Endothelial cell of umbilical vein (primary cell): ENCODE data around the gene TUBA4A. TPM values are rescaled to one million over a fixed set of nuclear protein-coding genes. Genes with fewer than 3 reads are reported as not detected.

ENCODE experiments used
- BruUV-seq: library from RNA; stranded (reverse); fragments of 400-500 nt; replicated peaks from 2 replicates; lab custom pipeline; 2021; lab: Mats Ljungman, UMichigan
- CTCF ChIA-PET: fragments of 300-600, 350-600 bp; sonication (Branson Sonifier 250); formaldehyde crosslinking; loops from one replicate; lab custom pipeline; 2021; ENCODE audit warnings: antibody characterized with exemption, inconsistent platforms; lab: Charles Lee
- POLR2A ChIA-PET: fragments of 300-600, 350-600 bp; sonication (Branson Sonifier 250); formaldehyde crosslinking; loops from one replicate; lab custom pipeline; 2021; ENCODE audit warnings: antibody characterized with exemption, inconsistent platforms; lab: Charles Lee
- DNase-seq: peaks from one replicate; pipeline ENCODE4 v3.0.0-alpha.2; 2011; ENCODE audit warnings: low read depth, low spot score
- FAIRE-seq: peaks from 2 replicates; lab custom pipeline; 2011; peaks lifted over from hg19 to GRCh38; lab: Jason Lieb, UNC
- H2AFZ ChIP-seq: 2 replicates; pipeline ENCODE4 v1.6.0; 2012; ENCODE audit warnings: low read depth, low read length, control low read depth, inconsistent platforms
- H3K27ac ChIP-seq: 2 replicates; pipeline ENCODE4 v1.5.1; 2011; ENCODE audit warnings: low read depth, mild to moderate bottlenecking, control low read depth, low read length, moderate library complexity; ENCODE audit not compliant: insufficient read depth
- H3K27me3 ChIP-seq, 2 experiments: 2 replicates each; pipeline versions ENCODE4 v1.6.0 to v1.6.1; 2011; ENCODE audit warnings: low read length in 2 of 2, mixed read lengths in 1 of 2; ENCODE audit not compliant: control insufficient read depth in 2 of 2, insufficient read depth in 2 of 2
- H3K36me3 ChIP-seq, 2 experiments: 2 replicates in 1 of 2; 3 replicates in 1 of 2; pipeline ENCODE4 v1.5.1; 2011; ENCODE audit warnings: low read length in 2 of 2, mild to moderate bottlenecking in 1 of 2, moderate library complexity in 1 of 2; ENCODE audit not compliant: control insufficient read depth in 2 of 2, insufficient read depth in 2 of 2; ENCODE audit errors: extremely low read depth in 1 of 2
- H3K4me1 ChIP-seq: 3 replicates; pipeline ENCODE4 v1.5.1; 2011; ENCODE audit warnings: mild to moderate bottlenecking, low read length; ENCODE audit not compliant: control insufficient read depth, insufficient read depth; ENCODE audit errors: extremely low read depth
- H3K4me2 ChIP-seq: 2 replicates; pipeline ENCODE4 v1.6.1; 2011; ENCODE audit warnings: low read length, control low read depth, mixed read lengths; ENCODE audit not compliant: insufficient read depth
- H3K4me3 ChIP-seq, 3 experiments: fragments of 200-600 bp in 1 of 3; sonication (generic), shearing (Covaris generic) in 1 of 3; replicated peaks in 1 of 3; 2 replicates each; pipeline ENCODE4 v1.5.1; 2011 to 2016; ENCODE audit warnings: control low read depth in 3 of 3, low read length in 3 of 3, mild to moderate bottlenecking in 2 of 3, inconsistent platforms in 1 of 3, low read depth in 1 of 3, moderate library complexity in 1 of 3; ENCODE audit not compliant: insufficient read depth in 1 of 3
- H3K79me2 ChIP-seq: 2 replicates; pipeline ENCODE4 v1.6.0; 2012; ENCODE audit warnings: low read length, inconsistent platforms; ENCODE audit not compliant: control insufficient read depth, insufficient read depth
- H3K9ac ChIP-seq: replicated peaks from 2 replicates; pipeline ENCODE3; 2011; ENCODE audit warnings: low read length, control low read depth; ENCODE audit not compliant: insufficient read depth; ENCODE audit errors: extremely low read depth
- H3K9me1 ChIP-seq: replicated peaks from 3 replicates; pipeline ENCODE4 v1.6.0; 2011; ENCODE audit warnings: mild to moderate bottlenecking, low read length; ENCODE audit not compliant: control insufficient read depth, insufficient read depth; ENCODE audit errors: extremely low read depth
- H3K9me3 ChIP-seq: replicated peaks from 2 replicates; pipeline ENCODE4 v1.5.1; 2012; ENCODE audit warnings: low read length, inconsistent platforms; ENCODE audit not compliant: control insufficient read depth, insufficient read depth
- H4K20me1 ChIP-seq: replicated peaks from 2 replicates; pipeline ENCODE3; 2011; ENCODE audit warnings: mild to moderate bottlenecking, low read length; ENCODE audit not compliant: control insufficient read depth, insufficient read depth; ENCODE audit errors: extremely low read depth
- CTCF ChIP-seq, 2 donors: IDR thresholded peaks; 1 replicate in 1 of 2; 2 replicates in 1 of 2; pipeline ENCODE4 v1.5.1; 2011; ENCODE audit warnings: low read length in 2 of 2, mild to moderate bottlenecking in 2 of 2, moderate library complexity in 2 of 2, control low read depth in 1 of 2, inconsistent platforms in 1 of 2, low read depth in 1 of 2; ENCODE audit not compliant: insufficient read depth in 1 of 2; ENCODE audit errors: extremely low read depth in 1 of 2
- EZH2 ChIP-seq: IDR thresholded peaks from 2 replicates; pipeline ENCODE4 v1.6.1; 2012; ENCODE audit warnings: borderline replicate concordance, low read depth, mild to moderate bottlenecking, moderate library complexity, low read length, inconsistent platforms; ENCODE audit not compliant: severe bottlenecking
- FOS ChIP-seq: IDR thresholded peaks from 2 replicates; pipeline ENCODE4 v1.6.1; 2011; ENCODE audit warnings: mild to moderate bottlenecking, low read length, moderate library complexity, borderline replicate concordance; ENCODE audit not compliant: insufficient read depth
- GATA2 ChIP-seq: IDR thresholded peaks from 2 replicates; pipeline ENCODE4 v1.7.0; 2011; ENCODE audit warnings: low read depth, mild to moderate bottlenecking, moderate library complexity, mixed read lengths, low read length; ENCODE audit not compliant: insufficient read length, insufficient read depth
- JUN ChIP-seq: IDR thresholded peaks from 2 replicates; pipeline ENCODE4 v1.6.1; 2011; ENCODE audit warnings: borderline replicate concordance, low read depth; ENCODE audit not compliant: insufficient read length, insufficient read depth
- MAX ChIP-seq: IDR thresholded peaks from 2 replicates; pipeline ENCODE4 v1.6.1; 2011; ENCODE audit not compliant: insufficient read depth, insufficient read length
- MYC ChIP-seq: IDR thresholded peaks from one replicate; pipeline ENCODE4 v1.6.1; 2011; ENCODE audit warnings: mild to moderate bottlenecking, low read depth, low read length
- POLR2A ChIP-seq: IDR thresholded peaks from 2 replicates; pipeline ENCODE4 v1.6.1; 2012; ENCODE audit warnings: low read depth, mild to moderate bottlenecking, control low read depth, low read length
- POLR2AphosphoS5 ChIP-seq: IDR thresholded peaks from 2 replicates; pipeline ENCODE4 v1.6.1; 2012; ENCODE audit warnings: low read depth, mild to moderate bottlenecking, control low read depth, low read length, moderate library complexity; ENCODE audit not compliant: insufficient read depth
- dilution Hi-C: fragments of 300-500 bp; cut with MboI; formaldehyde crosslinking; loops from one replicate; pipeline ENCODE4 v1.15.0; 2019; ENCODE audit warnings: low sequenced_read_pairs; ENCODE audit not compliant: extremely low pct_ligation_motif_present
- intact Hi-C: fragments of 100-400 bp; cut with micrococcal nuclease; formaldehyde crosslinking; loops from one replicate; pipeline ENCODE4 v1.10.0; 2022
- polyA plus RNA-seq, 4 experiments: library from polyadenylated mRNA; depleted of rRNA in 3 of 4; stranded (reverse) in 3 of 4; unstranded in 1 of 4; fragments of >200 nt; gene quantifications; 2 replicates each; pipeline versions ENCODE4 v1.2.1 to v1.2.3, GENCODE V29; 2011 to 2012; ENCODE audit warnings: missing spikeins in 1 of 4
- total RNA-seq: library from RNA; stranded (reverse); gene quantifications from 2 replicates; pipeline ENCODE4 v1.2.3, GENCODE V29; 2021

TUBA4A gene
- total and polyA plus RNA-seq, 2 donors (not counting 3 experiments of a cell fraction or from before 2014, with no cell fraction given) = 16.5 to 24.8 TPM

- FAIRE-seq (no peak), DNase-seq (no peak)
- H3K4me3 ChIP-seq = no peak overlapping the region
- POLR2A ChIA-PET = interaction anchor here (0.8 to 1.5 kb wide), 4 partner anchors 21 to 33 kb away, joined by 3 to 7 read pairs (median 3); partner anchors contain the start of genes ANKZF1, ATG9A and DNAJB2
- peaks cover 46% of the 10 kb centered on the region for H3K4me1 ChIP-seq
- no peak overlapping the region for H3K4me2 ChIP-seq
- peaks cover 8% of the 10 kb centered on the region in 2 experiments for H3K27me3 ChIP-seq
- H3K9me3 ChIP-seq = no peaks in the 10 kb centered on the region
- H3K36me3 ChIP-seq = peaks cover 2% of the 10 kb centered on the region in 2 experiments
- BruUV-seq = no TSS peak
- H2AFZ ChIP-seq = no peak overlapping the region
- dilution Hi-C loops = no loop called here
- H3K9me1 ChIP-seq = no peaks in the 10 kb centered on the region
- H4K20me1 ChIP-seq = no peaks in the 10 kb centered on the region
- H3K27ac ChIP-seq = peak overlapping the region; percentile 75
- H3K9ac ChIP-seq = peak overlapping the region; percentile 49
- intact Hi-C loops = no loop called here
- CTCF ChIA-PET = interaction anchor here (1.3 to 3.3 kb wide), 5 partner anchors 11 to 270 kb away, joined by 3 to 25 read pairs (median 8); partner anchors contain the start of gene DNAJB2
- peaks cover 15% of the 10 kb centered on the region for H3K79me2 ChIP-seq
- TF ChIP-seq MAX (no peak), MYC (no peak), GATA2 (no peak), POLR2AphosphoS5 (no peak), FOS (no peak), EZH2 (no peak), CTCF (IDR thresholded peaks at IDR 0.05; ENCODE audit: extremely low read depth in 1 of 2, insufficient read depth in 1 of 2, low read depth in 1 of 2, low read length in 2 of 2) (no peak), POLR2A (no peak), JUN (no peak)
Measured at GRCh38 chr2:219250049-219250781, 3.5 kb downstream of the TUBA4A start.
